ENCODE data around the gene SNCAIP. TPM values are rescaled to one million over a fixed set of nuclear protein-coding genes. Genes with fewer than 3 reads are reported as not detected.

Gene SNCAIP
- total and polyA plus RNA-seq, 2 of the 4 experiments (the other 2 are of a cell fraction): 15.3 to 19.0 TPM

DNA sequence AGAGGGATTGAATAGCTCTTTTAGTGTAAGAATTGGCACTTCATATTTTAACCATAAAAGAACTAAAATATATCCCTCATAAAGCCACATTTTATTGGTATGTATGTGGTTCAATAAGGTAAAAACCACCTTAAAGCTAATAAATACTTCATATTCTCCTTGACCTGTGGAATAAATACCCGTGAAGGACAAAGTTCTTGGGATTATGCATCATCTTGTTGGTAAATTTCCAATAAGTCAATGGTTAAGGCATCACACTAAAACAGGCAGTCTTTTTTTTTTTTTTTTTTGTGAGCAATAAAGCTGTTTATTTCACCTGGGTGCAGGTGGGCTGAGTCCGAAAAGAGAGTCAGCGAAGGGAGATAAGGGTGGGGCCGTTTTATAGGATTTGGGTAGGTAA lies 161.9 kb downstream of the SNCAIP start:
- Histone ChIP-seq H3K27me3 (ENCODE audit: control insufficient read depth, insufficient read depth, low read length) (no peaks in the 10 kb centered on the region), H2AFZ (replicated peaks; ENCODE audit: low read length, poor library complexity) (no peak overlapping the region), H2BK15ac (ENCODE audit: low read depth, low read length) (no peak overlapping the region), H2BK120ac (ENCODE audit: low read depth, low read length) (no peak overlapping the region), H2BK5ac (ENCODE audit: low read depth, low read length, poor library complexity, severe bottlenecking) (no peak overlapping the region), H3K56ac (ENCODE audit: extremely low read depth, insufficient read depth, low read length) (no peak overlapping the region), H3K4me3 (ENCODE audit: insufficient read depth, low read depth, low read length) (no peak overlapping the region), H3K36me3 (ENCODE audit: control insufficient read depth, insufficient read depth, low read length) (no peaks in the 10 kb centered on the region), H3K4me2 (ENCODE audit: low read depth, low read length) (no peak overlapping the region), H3K4me1 (ENCODE audit: control insufficient read depth, insufficient read depth, low read length) (no peaks in the 10 kb centered on the region), H4K20me1 (ENCODE audit: insufficient read depth, low read length) (no peaks in the 10 kb centered on the region), H3K4ac (ENCODE audit: low read depth, low read length) (no peak overlapping the region), H3K18ac (ENCODE audit: low read depth, low read length) (no peak overlapping the region), H3K9me3 (ENCODE audit: control insufficient read depth, insufficient read depth, low read length) (no peaks in the 10 kb centered on the region), H4K91ac (ENCODE audit: insufficient read depth, low read depth, low read length) (no peak overlapping the region), H3K79me1 (ENCODE audit: low read depth in 1 of 2, low read length in 2 of 2) (no peaks in the 10 kb centered on the region), H3K14ac (replicated peaks; ENCODE audit: low read depth, low read length) (no peak overlapping the region), H3K9me1 (ENCODE audit: insufficient read depth, low read length) (no peaks in the 10 kb centered on the region), H3K23ac (ENCODE audit: low read depth, low read length) (no peak overlapping the region), H4K8ac (ENCODE audit: low read depth in 2 of 2, low read length in 2 of 2) (no peak overlapping the region), H4K5ac (ENCODE audit: low read depth, low read length) (no peak overlapping the region), H2AK5ac (ENCODE audit: low read depth, low read length) (no peak overlapping the region), H2AK9ac (replicated peaks; ENCODE audit: low read depth, low read length, poor library complexity) (no peak overlapping the region), H3K27ac (ENCODE audit: insufficient read depth, low read length) (no peak overlapping the region), H3K9ac (ENCODE audit: low read depth, low read length) (no peak overlapping the region), H2BK20ac (ENCODE audit: low read depth, low read length) (no peak overlapping the region)
- intact Hi-C loops (cut with micrococcal nuclease) (no loop called here), dilution Hi-C loops (cut with HindIII; ENCODE audit: low sequenced_read_pairs, unreplicated experiment) (no loop called here), in situ Hi-C loops (cut with MboI; ENCODE audit: low sequenced_read_pairs) (no loop called here)
- WGBS, 2 experiments (ENCODE audit: extremely low coverage in 2 of 2, insufficient read length in 1 of 2): no CpG with 5 or more reads among the region's 4 CpGs
- ATAC-seq (ENCODE audit: low read depth): no peak
- TF ChIP-seq SMC3 (IDR thresholded peaks at IDR 0.05; ENCODE audit: low read depth, low read length): no peak
- TF ChIP-seq RAD21 (IDR thresholded peaks at IDR 0.05; ENCODE audit: low read length): no peak
- TF ChIP-seq, protein P1, sequence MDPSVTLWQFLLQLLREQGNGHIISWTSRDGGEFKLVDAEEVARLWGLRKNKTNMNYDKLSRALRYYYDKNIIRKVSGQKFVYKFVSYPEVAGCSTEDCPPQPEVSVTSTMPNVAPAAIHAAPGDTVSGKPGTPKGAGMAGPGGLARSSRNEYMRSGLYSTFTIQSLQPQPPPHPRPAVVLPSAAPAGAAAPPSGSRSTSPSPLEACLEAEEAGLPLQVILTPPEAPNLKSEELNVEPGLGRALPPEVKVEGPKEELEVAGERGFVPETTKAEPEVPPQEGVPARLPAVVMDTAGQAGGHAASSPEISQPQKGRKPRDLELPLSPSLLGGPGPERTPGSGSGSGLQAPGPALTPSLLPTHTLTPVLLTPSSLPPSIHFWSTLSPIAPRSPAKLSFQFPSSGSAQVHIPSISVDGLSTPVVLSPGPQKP (IDR thresholded peaks at IDR 0.05; ENCODE audit: borderline replicate concordance, low read depth, low read length): no peak
- no peak for TF ChIP-seq USF2 (IDR thresholded peaks at IDR 0.05; ENCODE audit: low read depth, low read length)
- TF ChIP-seq RCOR1 (IDR thresholded peaks at IDR 0.05; ENCODE audit: insufficient replicate concordance, low read length): no peak
- TF ChIP-seq NFE2L2 (IDR thresholded peaks at IDR 0.05; ENCODE audit: low read depth, low read length): no peak
- no peak for TF ChIP-seq BHLHE40 (IDR thresholded peaks at IDR 0.05; ENCODE audit: low read depth, low read length)
- TF ChIP-seq RFX5 (IDR thresholded peaks at IDR 0.05; ENCODE audit: low read depth, low read length): no peak
- no peak for TF ChIP-seq CTCF (conservative IDR thresholded peaks at IDR 0.05; ENCODE audit: low read depth, low read length)
- no peak for TF ChIP-seq CHD1 (IDR thresholded peaks at IDR 0.05; ENCODE audit: low read depth, low read length)
- no peak for TF ChIP-seq MXI1 (IDR thresholded peaks at IDR 0.05; ENCODE audit: borderline replicate concordance, low read depth, low read length)
- TF ChIP-seq CEBPB (IDR thresholded peaks at IDR 0.05; ENCODE audit: low read depth, low read length): no peak
- no peak for TF ChIP-seq POLR2A (IDR thresholded peaks at IDR 0.05; ENCODE audit: low read depth, low read length)
- no peak for TF ChIP-seq MAZ (IDR thresholded peaks at IDR 0.05; ENCODE audit: borderline replicate concordance, low read depth, low read length)
- no peak for TF ChIP-seq FOS (IDR thresholded peaks at IDR 0.05; ENCODE audit: low read depth, low read length)
- TF ChIP-seq MAFK (IDR thresholded peaks at IDR 0.05; ENCODE audit: low read depth, low read length): no peak
- POLR2A ChIA-PET (ENCODE audit: unreplicated experiment): no interaction called here
- CTCF ChIA-PET: no interaction called here
- BruUV-seq (replicated peaks): no TSS peak
- no peak for DNase-seq

All from IMR-90 (cell line).